ENCODE measurements around the gene KLHL25.

KLHL25 gene

DNA sequence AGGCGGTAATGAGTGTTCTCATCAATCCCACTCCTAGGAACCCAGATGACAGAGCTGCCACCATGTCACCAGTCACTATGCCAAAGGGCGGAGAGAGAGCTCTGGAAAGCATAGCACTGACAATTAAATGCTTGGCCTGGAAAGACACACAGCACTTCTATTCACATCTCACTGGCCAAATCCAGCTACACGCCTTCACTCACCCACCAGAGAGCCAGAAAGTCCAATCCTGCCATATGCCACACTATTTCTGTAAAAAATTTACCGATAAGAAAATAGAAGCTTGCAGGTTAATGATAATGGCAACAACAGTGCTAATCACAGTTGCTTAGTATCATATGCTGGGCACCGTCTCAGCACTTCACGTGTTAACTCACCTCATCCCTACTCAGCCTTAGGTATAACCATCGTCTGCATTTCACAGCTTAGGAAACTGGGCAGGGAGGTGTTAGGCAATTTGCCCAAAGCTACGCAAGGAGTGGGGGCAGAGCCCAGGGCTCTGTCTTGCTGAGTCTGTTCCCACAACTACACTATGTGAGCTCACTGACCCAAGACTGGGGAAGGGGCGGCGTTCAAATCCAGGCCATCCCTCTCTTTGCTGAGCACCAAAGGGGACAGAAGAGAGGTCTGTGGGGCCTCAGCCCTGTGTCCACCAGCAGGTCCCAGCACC, 16.5 kb downstream of the KLHL25 start:
- DNase-seq (ENCODE audit: extremely low read depth in 1 of 2, low read depth in 1 of 2) = no peak

DNA sequence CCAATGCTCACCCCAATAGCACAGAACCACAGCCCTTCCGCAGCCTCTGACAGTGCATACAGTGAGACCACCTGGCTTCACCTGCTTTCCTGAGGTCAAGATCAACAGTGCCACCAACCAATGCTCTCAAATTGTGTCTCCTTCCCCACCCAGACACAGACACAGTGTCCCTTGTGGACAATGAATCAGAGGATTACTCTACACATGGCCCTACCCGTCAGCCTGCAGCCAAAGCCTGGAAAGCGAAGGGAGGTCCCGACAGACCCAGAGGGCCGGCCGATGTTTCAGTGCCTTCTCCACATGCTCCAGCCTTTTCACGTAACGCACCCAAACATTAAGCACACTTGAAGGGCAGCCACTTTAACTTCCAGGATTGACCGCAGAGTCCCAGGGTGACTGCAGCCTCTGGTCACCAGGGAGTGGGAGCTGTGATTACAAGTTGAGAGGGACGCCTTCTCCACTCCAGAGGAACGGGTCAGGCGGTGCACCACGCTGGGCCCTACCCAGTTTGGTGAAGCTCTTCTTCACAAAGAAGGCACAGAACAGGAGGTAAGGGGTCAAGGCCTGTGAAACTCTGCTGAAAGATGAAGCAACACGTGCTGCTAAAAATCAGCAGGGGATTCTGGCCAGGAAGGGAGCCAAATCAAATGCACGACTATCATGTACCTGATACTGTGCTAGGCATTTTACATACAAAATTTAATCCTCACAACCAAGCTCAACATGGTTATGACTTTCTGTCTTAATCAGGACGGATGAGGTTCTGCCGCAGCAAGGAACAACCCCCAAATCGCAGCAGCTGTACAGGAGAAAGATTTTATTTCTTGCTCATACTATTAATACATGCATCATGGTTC, 17.2 kb downstream of the KLHL25 start:
- no peak for DNase-seq (ENCODE audit: extremely low read depth in 1 of 2, low read depth in 1 of 2)

DNA sequence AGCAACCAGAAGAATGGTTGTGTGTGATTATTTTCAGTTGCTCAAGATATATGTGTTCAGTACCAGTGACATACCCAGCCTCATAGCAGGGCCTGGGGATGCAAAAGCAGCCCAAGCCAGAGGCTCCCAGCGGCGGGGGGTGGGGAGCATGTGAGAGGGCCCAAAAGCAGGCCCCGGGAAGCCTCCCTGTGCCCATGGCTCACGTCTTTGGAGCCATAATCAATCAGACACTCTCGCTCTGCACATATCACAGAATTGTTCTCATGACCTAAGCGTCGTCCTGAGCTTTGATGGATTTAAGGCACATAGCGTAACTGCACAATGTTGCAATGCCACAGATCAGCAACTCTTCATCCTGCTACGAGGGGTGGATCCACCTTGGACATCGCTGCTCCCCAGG, 20.8 kb downstream of the KLHL25 start:
- no peak for DNase-seq (ENCODE audit: extremely low read depth in 1 of 2, low read depth in 1 of 2)

DNA sequence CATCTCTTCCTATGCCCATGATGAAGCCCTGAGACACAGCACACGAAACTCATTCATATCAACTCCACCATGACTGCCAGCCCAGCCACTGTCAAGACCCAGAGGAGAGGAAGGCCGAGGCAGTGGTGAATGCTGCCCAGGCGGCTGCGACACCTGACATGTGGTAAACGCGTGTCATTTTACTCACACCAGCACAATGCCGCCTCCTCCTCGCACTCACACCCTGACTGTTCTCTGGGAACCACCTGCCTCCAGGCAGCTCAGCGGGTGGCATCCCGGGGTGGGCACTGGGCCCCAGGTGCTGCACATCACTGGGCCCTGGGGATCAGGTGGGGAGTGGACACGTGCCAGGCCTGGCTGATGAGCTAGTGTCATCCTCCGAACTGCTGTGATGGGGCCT, 21.5 kb downstream of the KLHL25 start:
- no peak for DNase-seq (ENCODE audit: extremely low read depth in 1 of 2, low read depth in 1 of 2)

- DNase-seq (ENCODE audit: extremely low read depth in 1 of 2, low read depth in 1 of 2) = no peak
These were observed 22.1 kb downstream of the KLHL25 start for GRCh38 chr15:85772668-85773067.

DNA sequence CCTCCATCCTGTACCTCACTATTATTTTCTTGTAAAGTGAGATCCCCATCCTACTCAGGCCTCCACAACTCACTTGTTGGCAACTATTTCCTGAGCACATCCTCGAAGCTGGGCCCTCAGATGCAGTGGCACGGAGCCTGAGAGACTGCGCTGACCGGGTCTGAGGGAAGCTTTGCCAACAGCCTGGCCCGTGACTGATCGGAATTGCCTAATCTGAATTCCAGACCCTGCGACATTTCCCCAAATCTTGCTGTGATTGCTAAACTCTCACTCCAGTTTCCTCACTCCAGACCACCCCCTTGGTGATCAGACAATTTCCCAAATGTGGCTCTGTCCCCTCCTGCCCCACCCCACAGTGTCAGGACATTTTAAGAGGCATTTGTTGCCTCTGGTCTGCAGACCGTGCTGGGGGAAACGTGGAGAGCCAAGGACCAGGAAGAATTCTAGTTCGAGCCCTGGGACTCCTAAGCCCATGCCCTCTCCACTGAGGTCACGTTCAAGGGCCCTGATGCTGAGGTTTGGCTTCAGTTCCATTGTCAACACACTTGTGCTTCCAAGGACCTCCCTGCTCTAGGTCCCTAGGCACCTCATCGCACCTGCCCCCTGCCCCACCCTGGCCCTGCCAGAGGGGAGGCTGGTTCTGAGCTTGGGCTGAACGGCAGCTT, 22.8 kb downstream of the KLHL25 start:
- DNase-seq (ENCODE audit: extremely low read depth in 1 of 2, low read depth in 1 of 2) = no peak

- no peak for DNase-seq (ENCODE audit: extremely low read depth in 1 of 2, low read depth in 1 of 2)
These were observed 23.5 kb downstream of the KLHL25 start for GRCh38 chr15:85771271-85771670.

DNA sequence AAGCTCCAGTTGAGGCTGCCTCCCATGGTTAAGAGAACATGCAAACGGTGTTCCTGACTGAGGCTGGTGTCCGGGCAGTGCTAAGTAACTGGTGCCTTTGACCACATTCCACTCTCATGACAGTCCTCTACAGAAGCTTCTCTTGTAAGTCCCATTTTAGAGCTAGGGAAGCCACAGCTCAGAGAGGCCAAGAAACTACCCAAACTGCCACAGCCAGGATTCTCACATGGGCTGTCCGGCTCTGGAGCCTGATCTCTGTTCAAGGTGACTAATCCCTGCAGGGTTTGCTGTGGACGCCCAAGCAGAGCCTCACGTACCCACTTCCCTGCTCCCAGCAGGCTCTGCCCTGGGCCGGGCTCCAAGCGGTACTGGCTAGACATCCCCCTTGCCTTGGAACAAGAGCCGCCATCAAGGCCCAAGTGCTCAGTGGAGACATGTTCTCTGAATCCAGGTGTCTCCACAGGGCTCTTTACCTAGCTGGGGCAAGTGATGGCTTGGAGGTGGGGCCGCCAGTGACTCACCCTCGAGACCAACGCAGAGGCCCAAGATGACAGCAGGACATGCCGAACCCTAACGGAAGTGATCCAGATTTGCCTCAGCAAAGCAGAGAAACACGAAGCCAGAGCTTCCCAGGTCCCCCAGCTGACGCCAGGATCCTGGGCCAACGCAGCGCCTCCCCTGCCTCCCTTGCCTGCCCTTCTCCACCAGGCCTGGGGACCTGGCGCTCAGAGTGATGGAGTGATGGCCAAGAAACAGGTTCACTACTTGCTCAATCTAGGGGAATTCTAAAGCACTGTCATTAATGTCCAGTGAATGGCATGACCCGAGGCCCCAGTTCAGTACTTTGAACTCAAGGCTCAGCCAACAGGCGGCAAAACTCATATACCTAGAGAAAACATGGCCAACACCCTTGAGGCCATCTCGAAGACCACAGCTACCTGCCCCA, 24.4 kb downstream of the KLHL25 start:
- no peak for DNase-seq (ENCODE audit: extremely low read depth in 1 of 2, low read depth in 1 of 2)

DNA sequence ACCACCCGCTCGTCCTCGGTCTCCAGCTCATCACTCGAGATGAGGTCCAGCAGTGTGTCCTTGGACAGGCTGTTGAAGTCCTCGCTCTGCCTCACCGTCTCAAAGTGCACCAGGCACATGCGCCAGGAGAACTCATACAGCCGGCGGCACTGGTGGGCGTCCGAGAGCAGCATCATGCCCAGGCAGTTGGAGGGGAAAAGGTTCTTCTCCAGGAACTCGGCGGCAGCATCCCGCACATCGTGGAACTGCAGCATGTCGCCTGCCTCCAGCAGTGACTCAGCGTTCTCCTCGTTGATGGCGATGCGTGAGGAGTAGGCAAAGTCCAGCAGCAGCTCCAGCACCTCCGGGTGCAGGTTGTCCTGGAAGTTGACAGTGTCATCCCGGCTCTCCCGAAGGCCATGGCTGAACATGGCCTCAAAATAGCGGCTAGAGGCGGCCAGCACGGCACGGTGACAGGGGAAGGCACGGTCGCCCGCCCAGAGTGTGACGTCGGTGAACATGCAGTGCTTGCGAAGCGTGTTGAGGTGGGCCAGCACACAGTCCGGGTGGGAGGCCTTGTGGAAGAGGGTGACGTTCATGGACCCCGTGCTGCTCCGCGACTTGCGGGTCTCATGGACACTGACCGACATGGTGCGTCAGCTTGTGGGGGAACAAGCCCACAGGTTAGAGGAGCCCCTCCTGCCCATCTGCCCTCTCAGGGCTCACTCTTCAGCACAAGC, 25.4 kb downstream of the KLHL25 start:
- no peak for DNase-seq (ENCODE audit: extremely low read depth in 1 of 2, low read depth in 1 of 2)

DNA sequence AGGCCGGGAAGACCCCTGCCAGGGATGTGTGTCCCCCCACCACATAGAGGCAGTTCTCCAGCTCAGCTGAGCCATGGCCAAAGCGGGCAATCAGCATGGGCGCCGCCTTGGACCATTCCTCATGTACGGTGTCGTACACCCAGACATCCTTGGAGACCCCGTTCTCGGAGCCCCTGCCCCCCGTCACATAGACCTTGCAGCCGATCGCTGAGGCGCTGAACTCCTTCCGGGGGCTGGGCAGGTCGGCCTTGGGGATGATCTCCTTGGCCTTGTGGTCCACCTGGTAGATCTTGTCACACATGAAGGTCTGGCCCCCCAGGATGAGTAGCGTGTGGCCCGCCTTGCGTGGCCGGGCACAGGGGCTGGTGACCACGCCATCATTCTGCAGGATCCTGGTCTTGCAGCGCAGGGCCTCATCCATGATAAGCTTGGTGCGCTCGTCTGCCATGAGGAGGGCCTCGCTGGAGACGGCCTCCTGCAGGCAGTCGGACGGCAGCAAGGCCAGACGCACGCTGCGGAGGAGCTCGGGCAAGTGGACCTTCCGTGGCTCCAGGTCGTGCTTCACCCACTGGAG, 26.0 kb downstream of the KLHL25 start:
- no peak for DNase-seq (ENCODE audit: extremely low read depth in 1 of 2, low read depth in 1 of 2)

DNA sequence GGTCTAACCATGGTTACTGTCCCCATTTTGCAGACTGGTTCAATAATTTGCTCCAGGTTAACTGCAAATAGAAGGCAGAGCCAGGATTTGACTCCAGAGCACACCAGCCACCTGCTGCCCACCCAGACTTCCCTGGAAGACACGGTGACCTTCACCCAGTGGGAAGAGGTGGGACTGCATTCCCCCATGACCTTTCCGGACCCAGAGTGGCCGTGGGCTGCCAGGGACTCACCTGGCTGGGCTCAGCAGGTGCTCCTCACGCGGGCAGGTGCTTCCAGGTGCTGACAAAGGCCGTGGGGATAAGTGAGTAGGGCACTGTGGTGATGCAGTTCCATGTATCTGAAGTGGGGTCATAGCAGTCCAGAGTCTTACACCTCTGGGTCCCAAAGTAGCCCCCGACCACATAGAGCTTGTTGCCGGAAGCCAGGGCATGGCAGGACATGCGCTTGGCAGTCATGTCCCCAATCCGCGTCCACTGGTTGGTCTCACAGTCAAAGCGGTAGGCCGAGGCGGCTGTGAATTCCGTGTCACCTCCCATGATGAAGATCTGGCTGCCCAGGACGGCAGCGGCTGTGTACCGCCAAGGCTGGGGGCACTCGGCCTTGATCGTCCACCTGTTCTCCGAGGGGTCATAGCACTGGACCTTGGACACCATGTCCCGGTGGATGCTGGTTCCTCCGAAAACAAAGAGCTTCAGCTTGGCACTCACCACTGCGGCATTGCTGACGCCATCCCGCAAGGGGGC, 26.8 kb downstream of the KLHL25 start:
- DNase-seq (ENCODE audit: extremely low read depth in 1 of 2, low read depth in 1 of 2) = no peak

GRCh38 chr15:85766001-85766831, 28.5 kb downstream of the KLHL25 start:
- no peak for DNase-seq (ENCODE audit: extremely low read depth in 1 of 2, low read depth in 1 of 2)

DNA sequence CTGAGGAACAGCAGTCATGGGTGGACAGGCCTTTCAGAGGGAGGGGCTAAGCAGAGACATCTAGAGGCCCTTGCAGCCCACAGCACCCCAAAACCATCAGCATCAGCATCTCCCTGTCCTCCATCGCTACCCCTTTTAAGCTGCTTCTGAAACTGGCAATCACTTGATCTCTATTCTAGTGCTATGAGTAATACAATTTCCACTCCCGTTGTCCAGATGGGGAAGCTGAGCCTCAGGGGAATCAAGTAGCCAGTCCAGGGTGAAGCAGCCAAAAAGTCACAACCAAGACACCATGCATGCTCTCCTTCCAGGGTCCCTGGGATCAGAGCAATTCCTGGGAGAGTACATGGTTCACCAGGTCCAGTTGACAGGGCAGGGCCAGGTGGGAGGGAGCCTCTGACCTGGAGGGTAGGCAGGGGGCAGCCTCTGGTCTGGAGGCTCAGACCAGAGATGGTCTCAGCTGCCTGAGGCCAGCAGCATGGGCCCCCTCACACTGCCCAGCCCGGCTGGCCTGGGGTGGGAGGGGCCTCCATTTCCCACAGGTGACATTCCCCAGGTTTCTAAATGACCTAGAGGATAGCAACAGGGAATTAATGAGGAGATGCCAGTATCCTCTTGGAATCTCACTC, 30.0 kb downstream of the KLHL25 start:
- DNase-seq (ENCODE audit: extremely low read depth in 1 of 2, low read depth in 1 of 2) = no peak

DNA sequence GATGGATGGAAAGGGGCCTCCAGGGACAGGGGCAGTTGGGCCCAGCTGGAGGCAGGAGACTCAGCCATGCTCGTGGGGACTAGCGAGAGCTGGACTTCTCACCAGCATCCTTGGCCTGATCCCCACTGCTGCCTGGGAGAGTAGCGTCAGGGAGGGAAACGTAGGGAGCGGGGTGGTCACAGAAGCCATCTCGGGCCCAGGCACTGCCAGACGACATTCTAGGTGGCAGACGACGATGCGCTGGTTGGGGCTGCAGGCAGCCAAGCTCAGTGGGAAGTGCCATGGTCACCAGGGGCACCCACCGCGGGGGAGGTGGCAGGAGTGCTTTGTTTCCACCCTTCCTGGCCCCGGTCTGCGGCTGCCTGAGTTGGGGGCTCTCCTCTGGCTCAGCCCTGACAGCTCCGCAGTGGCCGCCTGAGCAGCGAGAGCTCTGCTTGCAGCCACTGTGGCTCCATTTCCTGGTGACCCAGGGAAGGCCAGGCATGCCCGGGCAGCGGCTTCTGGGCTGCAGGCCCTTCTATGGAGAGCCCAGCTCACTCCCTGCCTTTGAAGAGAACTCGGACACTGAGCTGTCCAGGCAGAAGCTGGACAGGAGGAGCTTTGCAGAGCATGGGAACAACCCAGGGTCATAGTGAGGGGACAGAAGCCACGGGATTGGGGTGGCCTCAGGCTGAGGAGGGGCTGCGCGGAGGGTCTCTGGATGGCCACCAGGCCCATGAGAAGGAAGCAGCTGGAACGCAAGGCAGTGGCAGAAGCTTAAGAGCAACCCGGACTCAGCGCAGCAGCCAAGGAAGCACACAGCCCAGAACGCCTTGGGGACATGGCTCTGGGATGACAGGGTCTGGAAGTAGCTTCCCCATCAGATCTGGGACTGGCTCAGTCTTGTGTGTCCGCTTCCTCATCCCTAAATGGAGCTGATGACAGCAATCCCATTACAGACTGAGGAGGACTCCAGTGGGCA, 30.8 kb downstream of the KLHL25 start:
- DNase-seq (ENCODE audit: extremely low read depth in 1 of 2, low read depth in 1 of 2) = no peak

GRCh38 chr15:85763157-85763556, 31.6 kb downstream of the KLHL25 start:
- DNase-seq (ENCODE audit: extremely low read depth in 1 of 2, low read depth in 1 of 2) = no peak

DNA sequence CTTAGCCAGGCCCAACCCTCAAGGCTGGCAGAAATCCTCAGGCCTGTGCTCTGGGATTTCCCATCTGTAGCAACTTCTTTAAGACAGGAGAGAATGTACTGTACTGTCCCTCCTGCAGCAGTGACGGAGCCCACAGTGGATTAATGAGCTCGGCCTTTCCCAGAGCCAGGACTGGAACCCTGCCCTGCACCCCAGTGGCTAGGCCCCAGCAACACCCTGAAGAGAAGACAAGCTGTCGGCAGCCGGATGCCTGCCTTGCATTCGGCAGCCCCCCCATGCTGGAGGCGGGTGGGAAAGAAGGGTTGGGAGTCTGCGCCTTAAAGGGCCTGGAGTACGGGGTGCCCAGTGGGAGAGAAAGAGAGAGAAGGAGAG, 32.0 kb downstream of the KLHL25 start:
- DNase-seq (ENCODE audit: extremely low read depth in 1 of 2, low read depth in 1 of 2) = no peak
